NCI-H1092 treated with DMSO at 0.1 percent for 48 hours (cell line): ENCODE data around the gene ZSWIM5.

ENCODE experiments used
- DNase-seq: peaks from one replicate; lab custom pipeline; 2025; lab: John Stamatoyannopoulos, UW

Gene ZSWIM5

GRCh38 chr1:45023663-45024062, 182.7 kb downstream of the ZSWIM5 start:
- DNase-seq, result no peak

- DNase-seq, result peak; percentile 62
These were observed 187.7 kb downstream of the ZSWIM5 start for GRCh38 chr1:45018599-45019230.

GRCh38 chr1:45016767-45017166, 189.6 kb downstream of the ZSWIM5 start:
- no peak for DNase-seq

- DNase-seq, result no peak
These were observed 190.2 kb downstream of the ZSWIM5 start for GRCh38 chr1:45016090-45016697.

- DNase-seq, result no peak
These were observed 190.7 kb downstream of the ZSWIM5 start for GRCh38 chr1:45015683-45016082.

GRCh38 chr1:45014321-45015028, 191.9 kb downstream of the ZSWIM5 start:
- DNase-seq, result peak; percentile 80

GRCh38 chr1:45013551-45014209, 192.7 kb downstream of the ZSWIM5 start:
- DNase-seq, result no peak

GRCh38 chr1:45012639-45013278, 193.6 kb downstream of the ZSWIM5 start:
- peak; percentile 45 for DNase-seq

GRCh38 chr1:45011837-45012638, 194.4 kb downstream of the ZSWIM5 start, which contains the start of gene UROD:
Gene UROD, plus strand, starts transcription at chr1:45012254. Its CDS starts 12 bp downstream, at chr1:45012266.
- peak; percentile 98 for DNase-seq

- peak; percentile 91 for DNase-seq
These were observed 195.3 kb downstream of the ZSWIM5 start, which contains the start of gene HECTD3 for GRCh38 chr1:45010855-45011811. Gene HECTD3, minus strand, starts transcription at chr1:45011324. Its CDS starts 67 bp downstream, at chr1:45011257.

GRCh38 chr1:45009956-45010854, 196.2 kb downstream of the ZSWIM5 start:
- no peak for DNase-seq

GRCh38 chr1:45009296-45009865, 197.0 kb downstream of the ZSWIM5 start:
- DNase-seq, result no peak

GRCh38 chr1:45008516-45008915, 197.9 kb downstream of the ZSWIM5 start:
- no peak for DNase-seq

GRCh38 chr1:45008076-45008475, 198.3 kb downstream of the ZSWIM5 start:
- no peak for DNase-seq

GRCh38 chr1:45007311-45007710, 199.1 kb downstream of the ZSWIM5 start:
- DNase-seq, result no peak

- no peak for DNase-seq
These were observed 200.6 kb downstream of the ZSWIM5 start for GRCh38 chr1:45005761-45006160.

GRCh38 chr1:45004281-45004920, 202.0 kb downstream of the ZSWIM5 start:
- no peak for DNase-seq

- DNase-seq, result no peak
These were observed 202.7 kb downstream of the ZSWIM5 start for GRCh38 chr1:45003741-45004140.
